HCT116 (cell line): ENCODE data around the gene KMT2C. TPM values are rescaled to one million over a fixed set of nuclear protein-coding genes. Genes with fewer than 3 reads are reported as not detected.

ENCODE experiments used
- ATAC-seq: fragments of 200-7000 bp; cut with Tn5 transposase; 2 replicates; pipeline ENCODE4 v1.9.1; 2020; ENCODE audit warnings: mild to moderate bottlenecking, moderate library complexity
- BruUV-seq: library from RNA; stranded (reverse); fragments of 400-500 nt; replicated peaks from 2 replicates; lab custom pipeline; 2021; lab: Mats Ljungman, UMichigan
- CTCF ChIA-PET: fragments of 300-600 bp; sonication (Branson Sonifier 250); formaldehyde crosslinking; loops from one replicate; lab custom pipeline; 2021; ENCODE audit warnings: antibody characterized with exemption; lab: Charles Lee
- POLR2A ChIA-PET: fragments of 300-600, 350-600 bp; sonication (Branson Sonifier 250); formaldehyde crosslinking; loops from one replicate; lab custom pipeline; 2021; ENCODE audit warnings: antibody characterized with exemption; lab: Charles Lee
- RAD21 ChIA-PET, 2 experiments: fragments of 300-600 bp; sonication (Branson Sonifier 250); formaldehyde crosslinking; loops; one replicate each; lab custom pipeline; 2023; ENCODE audit warnings: low total read pairs in 2 of 2; ENCODE audit not compliant: uncharacterized antibody in 2 of 2, unreplicated experiment in 2 of 2, low non-redundant PET in 1 of 2; lab: Charles Lee
- DNase-seq: peaks from one replicate; pipeline ENCODE4 v3.0.0-alpha.2; 2010; ENCODE audit warnings: low read depth, low spot score
- H2AFZ ChIP-seq: fragments of 200-600 bp; shearing (Covaris generic), sonication (generic); 2 replicates; pipeline ENCODE4 v1.6.1; 2017; ENCODE audit warnings: low read depth, mixed run types, mixed read lengths, antibody characterized with exemption, low read length; ENCODE audit not compliant: poor library complexity, severe bottlenecking
- H3K27ac ChIP-seq: 2 replicates; pipeline ENCODE4 v1.5.1; 2012; ENCODE audit warnings: low read depth, low read length
- H3K27me3 ChIP-seq: fragments of 200-600 bp; sonication (generic); 2 replicates; pipeline ENCODE4 v1.6.1; 2016; ENCODE audit warnings: mixed run types, low read length, mixed read lengths; ENCODE audit not compliant: insufficient read depth
- H3K36me3 ChIP-seq, 2 experiments: fragments of 200-500 bp in 1 of 2; fragments of 200-600 bp in 1 of 2; sonication (Bioruptor generic) in 1 of 2; sonication (generic) in 1 of 2; 2 replicates each; pipeline versions ENCODE4 v1.5.1 to v1.6.1; 2014 to 2016; ENCODE audit warnings: low read length in 2 of 2, inconsistent platforms in 1 of 2, mixed read lengths in 1 of 2, mixed run types in 1 of 2; ENCODE audit not compliant: insufficient read depth in 2 of 2, control insufficient read depth in 1 of 2
- H3K4me1 ChIP-seq, 2 experiments: fragments of 200-600 bp in 1 of 2; sonication (generic) in 1 of 2; 2 replicates each; pipeline versions ENCODE4 v1.5.1 to v1.6.1; 2012 to 2017; ENCODE audit warnings: low read length in 2 of 2, inconsistent platforms in 1 of 2, mild to moderate bottlenecking in 1 of 2, mixed read lengths in 1 of 2, mixed run types in 1 of 2, moderate library complexity in 1 of 2; ENCODE audit not compliant: insufficient read depth in 2 of 2, control insufficient read depth in 1 of 2
- H3K4me2 ChIP-seq: fragments of 200-600 bp; sonication (generic); 2 replicates; pipeline ENCODE4 v1.6.1; 2017; ENCODE audit warnings: mixed run types, low read length, mixed read lengths
- H3K4me3 ChIP-seq, 2 experiments: fragments of 200-600 bp in 1 of 2; sonication (generic) in 1 of 2; replicated peaks in 1 of 2; 2 replicates each; pipeline ENCODE4 v1.5.1; 2011 to 2016; ENCODE audit warnings: low read length in 2 of 2, control low read depth in 1 of 2, low read depth in 1 of 2, mild to moderate bottlenecking in 1 of 2, mixed read lengths in 1 of 2, mixed run types in 1 of 2
- H3K79me2 ChIP-seq: fragments of 200-600 bp; sonication (generic); 2 replicates; pipeline ENCODE4 v1.6.1; 2017; ENCODE audit warnings: mild to moderate bottlenecking, mixed run types, low read length, moderate library complexity, mixed read lengths; ENCODE audit not compliant: insufficient read depth
- H3K9ac ChIP-seq: fragments of 200-600 bp; sonication (generic); 2 replicates; pipeline ENCODE4 v1.6.1; 2016; ENCODE audit warnings: low read length, mixed read lengths
- H3K9me2 ChIP-seq: fragments of 200-600 bp; sonication (generic), shearing (Covaris generic); 2 replicates; pipeline ENCODE4 v1.6.1; 2017; ENCODE audit warnings: mixed run types, mild to moderate bottlenecking, moderate library complexity; ENCODE audit not compliant: insufficient read depth
- H3K9me3 ChIP-seq, 2 experiments: fragments of 200-500 bp in 1 of 2; fragments of 200-600 bp in 1 of 2; sonication (Bioruptor generic) in 1 of 2; sonication (generic) in 1 of 2; 2 replicates each; pipeline ENCODE4 v1.6.1; 2014 to 2017; ENCODE audit warnings: low read length in 2 of 2, mixed read lengths in 2 of 2, inconsistent platforms in 1 of 2, low read depth in 1 of 2, mild to moderate bottlenecking in 1 of 2, mixed run types in 1 of 2, moderate library complexity in 1 of 2; ENCODE audit not compliant: control insufficient read depth in 1 of 2, insufficient read depth in 1 of 2
- H4K20me1 ChIP-seq: fragments of 200-600 bp; sonication (generic), shearing (Covaris generic); 2 replicates; pipeline ENCODE4 v1.6.1; 2017; ENCODE audit warnings: mixed run types, mild to moderate bottlenecking, moderate library complexity; ENCODE audit not compliant: insufficient read depth
- ATF3 ChIP-seq: IDR thresholded peaks from 2 replicates; pipeline ENCODE4 v1.6.1; 2012
- CEBPB ChIP-seq: IDR thresholded peaks from 2 replicates; pipeline ENCODE4 v1.6.1; 2012; ENCODE audit warnings: low read depth
- ELF1 ChIP-seq: IDR thresholded peaks from 2 replicates; pipeline ENCODE4 v1.6.1; 2012; ENCODE audit warnings: low read depth, borderline replicate concordance
- EZH2 ChIP-seq: fragments of 200-600 bp; sonication (generic); IDR thresholded peaks from 2 replicates; pipeline ENCODE4 v1.6.1; 2017; ENCODE audit warnings: antibody characterized with exemption, mixed run types
- POLR2A ChIP-seq: IDR thresholded peaks from 2 replicates; pipeline ENCODE4 v1.7.0; 2011; ENCODE audit warnings: borderline replicate concordance; ENCODE audit not compliant: insufficient read depth, insufficient read length; ENCODE audit errors: extremely low read depth
- POLR2AphosphoS5 ChIP-seq: IDR thresholded peaks from 2 replicates; pipeline ENCODE4 v1.6.1; 2011; ENCODE audit warnings: mild to moderate bottlenecking, low read depth, low read length, moderate library complexity
- SRF ChIP-seq: IDR thresholded peaks from 2 replicates; pipeline ENCODE4 v1.6.1; 2012; ENCODE audit warnings: low read depth
- ZBTB33 ChIP-seq: IDR thresholded peaks from 2 replicates; pipeline ENCODE4 v1.6.1; 2011; ENCODE audit warnings: mild to moderate bottlenecking, low read length, moderate library complexity; ENCODE audit not compliant: insufficient replicate concordance; ENCODE audit errors: extremely low read depth
- ZFX ChIP-seq: fragments of 450-650 bp; IDR thresholded peaks from 2 replicates; pipeline ENCODE4 v1.6.1; 2017
- intact Hi-C: fragments of 100-400 bp; cut with micrococcal nuclease; formaldehyde crosslinking; loops from 2 replicates; pipeline ENCODE4 v1.10.0; 2022
- total RNA-seq: library from RNA; stranded (reverse); gene quantifications from one replicate; pipeline ENCODE4 v1.2.1, GENCODE V29; 2021; ENCODE audit not compliant: unreplicated experiment
- TF ChIP-seq, protein P1 (sequence below): IDR thresholded peaks from 2 replicates; pipeline ENCODE4 v1.6.1; 2012; ENCODE audit warnings: low read depth

The KMT2C gene
- total RNA-seq, 1 experiment from 2014 or later, result 22.9 TPM

DNA sequence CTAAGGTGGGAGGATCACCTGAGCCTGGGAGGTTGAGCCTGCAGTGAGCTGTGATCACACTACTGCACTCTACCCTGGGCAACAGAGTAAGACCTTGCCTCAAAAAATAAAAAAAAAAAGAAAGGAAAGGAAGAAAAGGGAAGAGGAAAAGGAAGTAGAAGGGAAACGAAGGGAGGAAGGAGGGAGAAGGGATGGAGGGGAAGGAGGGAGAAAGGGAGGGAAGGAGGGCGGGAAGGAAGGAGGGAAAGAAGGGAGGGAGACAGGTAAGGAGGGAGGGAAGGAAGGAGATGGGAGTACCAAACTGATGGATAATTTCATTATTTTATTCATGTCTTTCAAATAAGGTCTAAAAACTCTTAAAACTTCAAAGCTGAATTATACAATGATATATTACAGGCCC, 106.3 kb downstream of the KMT2C start:
- BruUV-seq, result no TSS peak

More for the DNA sequence above, 106.3 kb downstream of the KMT2C start:
- Histone ChIP-seq H3K27ac (no peak overlapping the region), H3K4me2 (no peak overlapping the region), H3K9me3 (no peaks in the 10 kb centered on the region), H3K9me2 (no peaks in the 10 kb centered on the region), H3K4me1 (no peaks in the 10 kb centered on the region), H3K36me3 (no peaks in the 10 kb centered on the region), H3K9ac (no peak overlapping the region), H2AFZ (no peak overlapping the region), H4K20me1 (no peaks in the 10 kb centered on the region), H3K79me2 (peaks cover 7% of the 10 kb centered on the region), H3K4me3 (no peak overlapping the region), H3K27me3 (no peaks in the 10 kb centered on the region)
- no peak for DNase-seq
- TF ChIP-seq CEBPB, result no peak
- no peak for TF ChIP-seq ZBTB33
- TF ChIP-seq EZH2, result no peak
- TF ChIP-seq SRF, result no peak
- TF ChIP-seq, protein P1, sequence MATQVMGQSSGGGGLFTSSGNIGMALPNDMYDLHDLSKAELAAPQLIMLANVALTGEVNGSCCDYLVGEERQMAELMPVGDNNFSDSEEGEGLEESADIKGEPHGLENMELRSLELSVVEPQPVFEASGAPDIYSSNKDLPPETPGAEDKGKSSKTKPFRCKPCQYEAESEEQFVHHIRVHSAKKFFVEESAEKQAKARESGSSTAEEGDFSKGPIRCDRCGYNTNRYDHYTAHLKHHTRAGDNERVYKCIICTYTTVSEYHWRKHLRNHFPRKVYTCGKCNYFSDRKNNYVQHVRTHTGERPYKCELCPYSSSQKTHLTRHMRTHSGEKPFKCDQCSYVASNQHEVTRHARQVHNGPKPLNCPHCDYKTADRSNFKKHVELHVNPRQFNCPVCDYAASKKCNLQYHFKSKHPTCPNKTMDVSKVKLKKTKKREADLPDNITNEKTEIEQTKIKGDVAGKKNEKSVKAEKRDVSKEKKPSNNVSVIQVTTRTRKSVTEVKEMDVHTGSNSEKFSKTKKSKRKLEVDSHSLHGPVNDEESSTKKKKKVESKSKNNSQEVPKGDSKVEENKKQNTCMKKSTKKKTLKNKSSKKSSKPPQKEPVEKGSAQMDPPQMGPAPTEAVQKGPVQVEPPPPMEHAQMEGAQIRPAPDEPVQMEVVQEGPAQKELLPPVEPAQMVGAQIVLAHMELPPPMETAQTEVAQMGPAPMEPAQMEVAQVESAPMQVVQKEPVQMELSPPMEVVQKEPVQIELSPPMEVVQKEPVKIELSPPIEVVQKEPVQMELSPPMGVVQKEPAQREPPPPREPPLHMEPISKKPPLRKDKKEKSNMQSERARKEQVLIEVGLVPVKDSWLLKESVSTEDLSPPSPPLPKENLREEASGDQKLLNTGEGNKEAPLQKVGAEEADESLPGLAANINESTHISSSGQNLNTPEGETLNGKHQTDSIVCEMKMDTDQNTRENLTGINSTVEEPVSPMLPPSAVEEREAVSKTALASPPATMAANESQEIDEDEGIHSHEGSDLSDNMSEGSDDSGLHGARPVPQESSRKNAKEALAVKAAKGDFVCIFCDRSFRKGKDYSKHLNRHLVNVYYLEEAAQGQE, result no peak
- TF ChIP-seq POLR2AphosphoS5, result no peak
- no peak for TF ChIP-seq POLR2A
- TF ChIP-seq ELF1, result no peak
- no peak for TF ChIP-seq ATF3
- no peak for TF ChIP-seq ZFX
- RAD21 ChIA-PET, result no interaction called here
- POLR2A ChIA-PET, result no interaction called here
- CTCF ChIA-PET, result no interaction called here
- intact Hi-C loops, result no loop called here
- no peak for ATAC-seq
